Transverse colon (tissue), 4 donors: ENCODE results near the gene RGR.

ENCODE experiments used
- CTCF ChIP-seq, 5 experiments: fragments of 200-600 bp in 3 of 5; fragments of 450-650 bp in 2 of 5; sonication (generic) in 3 of 5; IDR thresholded peaks; 1 replicate in 2 of 5; 2 replicates in 3 of 5; pipeline ENCODE4 v1.5.1; 2016 to 2017; ENCODE audit warnings: antibody characterized with exemption in 5 of 5, inconsistent platforms in 3 of 5, mild to moderate bottlenecking in 2 of 5, moderate library complexity in 1 of 5
- POLR2A ChIP-seq: fragments of 450-650 bp; IDR thresholded peaks from one replicate; pipeline ENCODE4 v1.6.1; 2016; ENCODE audit warnings: antibody characterized with exemption, mild to moderate bottlenecking, moderate library complexity
- POLR2AphosphoS5 ChIP-seq, 3 donors: sonication (generic); formaldehyde crosslinking; IDR thresholded peaks; one replicate each; pipeline ENCODE4 v1.6.1; 2016; ENCODE audit warnings: antibody characterized with exemption in 3 of 3

- TF ChIP-seq POLR2A (no peak), CTCF (IDR thresholded peaks at IDR 0.05) (no peak), POLR2AphosphoS5 (IDR thresholded peaks at IDR 0.05) (no peak)
These were observed 46.5 kb downstream of the RGR start for GRCh38 chr10:84291384-84291783.
